Measurements from ENCODE around the gene PF4V1.

Gene PF4V1

GRCh38 chr4:73847526-73848182 lies 5.4 kb upstream of the PF4V1 start:
- no peak for DNase-seq

GRCh38 chr4:73848183-73848777 lies 4.8 kb upstream of the PF4V1 start:
- no peak for DNase-seq

DNA sequence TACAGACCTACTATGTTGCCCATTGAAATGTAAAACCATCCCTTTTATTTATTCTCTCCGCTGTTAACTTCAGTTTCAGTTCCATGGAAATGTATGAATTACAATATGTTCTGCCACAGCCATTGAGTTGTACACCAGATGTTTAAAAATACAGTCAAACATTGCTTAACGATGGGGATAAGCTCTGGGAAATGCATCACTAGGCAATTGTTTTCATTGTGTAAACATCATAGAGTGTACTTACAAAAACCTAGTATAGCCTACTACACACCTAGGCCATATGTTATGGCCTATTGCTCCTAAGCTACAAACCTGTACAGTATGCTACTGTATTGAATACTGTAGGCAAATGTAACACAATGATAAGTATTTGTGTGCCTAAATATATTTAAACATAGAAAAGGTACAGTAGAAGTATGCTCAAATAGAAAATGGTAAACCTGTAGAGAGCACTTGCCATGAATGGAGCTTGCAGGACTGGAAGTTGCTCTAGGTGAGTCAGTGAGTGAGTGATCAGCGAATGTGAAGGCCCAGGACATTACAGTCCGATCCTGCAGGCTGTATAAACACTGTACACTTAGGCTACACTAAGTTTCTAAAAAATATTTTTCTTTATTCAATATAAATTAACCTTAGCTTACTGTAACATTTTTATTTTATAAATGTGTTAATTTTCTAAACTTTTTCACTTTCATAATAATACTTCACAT lies 2.7 kb upstream of the PF4V1 start:
- DNase-seq, result no peak

- no peak for DNase-seq
These were observed 1.8 kb upstream of the PF4V1 start for GRCh38 chr4:73851293-73851692.

- no peak for DNase-seq
These were observed 325 bp upstream of the PF4V1 start for GRCh38 chr4:73852771-73853170.

DNA sequence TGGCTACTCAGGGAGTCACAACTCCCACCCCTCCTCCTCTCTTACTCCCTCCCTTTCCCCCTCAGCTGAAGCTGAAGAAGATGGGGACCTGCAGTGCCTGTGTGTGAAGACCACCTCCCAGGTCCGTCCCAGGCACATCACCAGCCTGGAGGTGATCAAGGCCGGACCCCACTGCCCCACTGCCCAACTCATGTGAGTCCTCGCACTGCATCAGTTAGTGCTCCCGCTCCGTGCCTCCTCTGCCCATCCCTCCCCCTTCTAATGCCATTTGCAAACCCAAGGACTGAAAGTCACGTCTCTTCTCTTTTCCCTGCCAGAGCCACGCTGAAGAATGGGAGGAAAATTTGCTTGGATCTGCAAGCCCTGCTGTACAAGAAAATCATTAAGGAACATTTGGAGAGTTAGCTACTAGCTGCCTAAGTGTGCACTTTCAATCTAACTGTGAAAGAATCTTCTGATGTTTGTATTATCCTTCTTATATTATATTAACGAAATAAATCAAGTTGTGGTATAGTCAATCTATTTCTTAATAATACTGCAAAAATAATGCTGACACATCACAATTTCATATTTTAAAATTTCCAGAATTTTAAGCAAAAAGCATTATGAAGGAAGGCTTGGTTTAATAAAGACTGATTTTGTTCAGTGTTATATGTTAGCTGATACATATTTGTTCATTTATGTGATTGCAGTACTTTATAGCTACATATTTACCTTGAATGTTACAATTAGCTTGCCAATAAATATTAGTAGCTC lies 800 bp downstream of the PF4V1 start:
- no peak for DNase-seq

- no peak for DNase-seq
These were observed 2.3 kb downstream of the PF4V1 start for GRCh38 chr4:73855406-73855805.

- DNase-seq, result no peak
These were observed 3.4 kb downstream of the PF4V1 start for GRCh38 chr4:73856518-73856917.

GRCh38 chr4:73859614-73860088 lies 6.6 kb downstream of the PF4V1 start:
- DNase-seq, result no peak

- DNase-seq, result no peak
These were observed 7.1 kb downstream of the PF4V1 start for GRCh38 chr4:73860181-73860580.

DNA sequence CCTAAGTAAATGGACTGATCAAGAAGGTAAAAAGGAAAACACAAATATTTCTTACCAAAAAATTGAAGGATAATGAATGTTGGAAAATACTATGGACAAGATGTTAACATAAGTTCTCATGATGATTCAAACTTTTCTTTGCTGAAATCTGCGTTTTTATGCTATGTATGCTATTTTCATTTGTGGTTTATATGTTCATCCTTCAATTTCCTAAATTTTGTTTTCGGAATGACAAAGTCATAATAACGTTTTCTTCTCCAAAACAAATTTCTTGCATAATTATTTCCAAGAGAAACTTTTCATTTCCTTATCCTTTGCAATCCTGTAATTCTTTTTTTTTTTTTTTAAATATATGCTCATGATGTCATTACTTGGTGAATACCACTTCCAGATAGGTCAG lies 7.8 kb downstream of the PF4V1 start:
- no peak for DNase-seq

DNA sequence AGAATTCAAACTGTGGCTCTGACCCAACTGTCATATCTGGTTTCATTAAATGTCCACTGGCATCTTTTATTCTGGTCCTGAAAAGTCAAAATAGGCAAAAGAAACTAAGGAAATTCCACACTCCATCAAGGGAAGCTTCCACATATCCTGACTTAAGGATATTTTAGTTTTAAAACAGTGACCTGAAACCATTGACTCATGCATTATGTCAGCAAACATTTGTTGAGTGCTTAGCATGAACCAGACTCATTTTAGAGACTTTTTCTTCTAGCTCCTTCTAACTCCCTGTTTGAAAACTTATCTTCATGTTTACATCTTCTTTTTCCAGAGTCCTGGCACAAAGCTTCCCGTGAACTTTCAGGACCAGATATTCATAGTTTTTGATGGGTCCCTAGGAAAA lies 9.2 kb downstream of the PF4V1 start:
- DNase-seq, result no peak

GRCh38 chr4:73864365-73864764 lies 11.3 kb downstream of the PF4V1 start:
- peak in 1 of 5 experiments; percentile 5 for DNase-seq

- DNase-seq, result no peak
These were observed 11.9 kb downstream of the PF4V1 start for GRCh38 chr4:73864961-73865360.

GRCh38 chr4:73865431-73866096 lies 12.5 kb downstream of the PF4V1 start:
- DNase-seq, result no peak

- no peak for DNase-seq
These were observed 13.2 kb downstream of the PF4V1 start for GRCh38 chr4:73866246-73866645.

DNA sequence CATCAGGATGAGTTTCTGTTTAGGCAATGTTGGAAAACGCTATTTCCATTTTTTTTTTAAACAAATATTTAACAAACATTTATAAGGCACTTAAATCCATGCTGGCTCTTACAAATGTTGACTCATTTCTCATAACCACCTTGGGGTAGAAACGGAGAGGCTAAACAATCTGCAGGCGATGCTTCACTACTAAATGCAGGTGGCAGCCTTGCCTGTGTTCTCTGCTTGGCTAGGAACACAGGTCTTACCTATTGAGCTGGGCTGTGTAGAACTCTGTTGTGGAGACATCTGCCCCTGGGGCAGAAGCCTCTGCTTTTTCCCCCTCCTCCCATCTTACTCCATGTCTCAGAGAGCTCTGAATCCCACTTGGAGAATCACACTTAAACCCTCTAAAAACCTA lies 14.7 kb downstream of the PF4V1 start:
- DNase-seq, result peak in 1 of 5 experiments; percentile 24

- DNase-seq, result no peak
These were observed 15.4 kb downstream of the PF4V1 start for GRCh38 chr4:73868206-73869129.

DNA sequence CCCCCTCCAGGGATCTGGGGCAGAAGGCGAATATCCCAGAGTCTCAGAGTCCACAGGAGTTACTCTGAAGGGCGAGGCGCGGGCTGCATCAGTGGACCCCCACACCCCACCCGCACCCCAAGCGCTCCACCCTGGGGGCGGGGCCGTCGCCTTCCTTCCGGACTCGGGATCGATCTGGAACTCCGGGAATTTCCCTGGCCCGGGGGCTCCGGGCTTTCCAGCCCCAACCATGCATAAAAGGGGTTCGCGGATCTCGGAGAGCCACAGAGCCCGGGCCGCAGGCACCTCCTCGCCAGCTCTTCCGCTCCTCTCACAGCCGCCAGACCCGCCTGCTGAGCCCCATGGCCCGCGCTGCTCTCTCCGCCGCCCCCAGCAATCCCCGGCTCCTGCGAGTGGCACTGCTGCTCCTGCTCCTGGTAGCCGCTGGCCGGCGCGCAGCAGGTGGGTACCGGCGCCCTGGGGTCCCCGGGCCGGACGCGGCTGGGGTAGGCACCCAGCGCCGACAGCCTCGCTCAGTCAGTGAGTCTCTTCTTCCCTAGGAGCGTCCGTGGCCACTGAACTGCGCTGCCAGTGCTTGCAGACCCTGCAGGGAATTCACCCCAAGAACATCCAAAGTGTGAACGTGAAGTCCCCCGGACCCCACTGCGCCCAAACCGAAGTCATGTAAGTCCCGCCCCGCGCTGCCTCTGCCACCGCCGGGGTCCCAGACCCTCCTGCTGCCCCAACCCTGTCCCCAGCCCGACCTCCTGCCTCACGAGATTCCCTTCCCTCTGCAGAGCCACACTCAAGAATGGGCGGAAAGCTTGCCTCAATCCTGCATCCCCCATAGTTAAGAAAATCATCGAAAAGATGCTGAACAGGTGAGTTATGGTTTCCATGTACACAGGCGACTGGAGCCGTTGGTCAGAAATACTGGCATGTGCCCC lies 16.3 kb downstream of the PF4V1 start, which contains the start of gene CXCL1:
Gene CXCL1 (plus strand): TSS at position 264 of the 926 bp plus-strand sequence. CDS start 78 bp downstream, at position 342.
- DNase-seq, result peak in 1 of 5 experiments; percentile 15

- DNase-seq, result no peak
These were observed 17.2 kb downstream of the PF4V1 start for GRCh38 chr4:73870260-73870659.

Data from T-helper 2 cell (primary cell).